Right atrium auricular region (tissue), 2 donors: ENCODE measurements around the gene OR2AJ1. TPM values are rescaled to one million over a fixed set of nuclear protein-coding genes. Genes with fewer than 3 reads are reported as not detected.

ENCODE experiments used
- DNase-seq: peaks from one replicate; pipeline ENCODE4 v3.0.0-alpha.2; 2019; ENCODE audit warnings: low spot score
- H3K27ac ChIP-seq, 2 donors: fragments of 200-600 bp; sonication (generic); 1 replicate in 1 of 2; 2 replicates in 1 of 2; pipeline ENCODE4 v1.5.1; 2016 to 2019
- H3K27me3 ChIP-seq, 2 donors: fragments of 200-600 bp; sonication (generic); one replicate each; pipeline versions ENCODE4 v1.5.1 to v1.6.0; 2017 to 2019
- H3K36me3 ChIP-seq: fragments of 200-600 bp; sonication (generic); one replicate; pipeline ENCODE4 v1.5.1; 2016
- H3K4me1 ChIP-seq, 2 donors: fragments of 200-600 bp; sonication (generic); one replicate each; pipeline versions ENCODE4 v1.5.1 to v1.6.0; 2017 to 2019
- H3K4me3 ChIP-seq, 2 donors: fragments of 200-600 bp; sonication (generic); 1 replicate in 1 of 2; 2 replicates in 1 of 2; pipeline ENCODE4 v1.5.1; 2017 to 2019; ENCODE audit warnings: mild to moderate bottlenecking in 1 of 2, moderate library complexity in 1 of 2
- H3K9me3 ChIP-seq, 2 donors: fragments of 200-600 bp; sonication (generic); one replicate each; pipeline ENCODE4 v1.5.1; 2019
- total RNA-seq, 2 donors: library from RNA; depleted of rRNA; stranded (reverse); fragments of >200 nt; gene quantifications; one replicate each; pipeline ENCODE4 v1.1.0, GENCODE V29; 2016
- TF ChIP-seq, protein P1 (sequence below), 2 donors: fragments of 200-600 bp; sonication (generic); IDR thresholded peaks; one replicate each; pipeline ENCODE4 v1.5.1; 2019; ENCODE audit warnings: antibody characterized with exemption in 2 of 2

The OR2AJ1 gene
- total RNA-seq, 2 donors from 2014 or later = not detected

DNA sequence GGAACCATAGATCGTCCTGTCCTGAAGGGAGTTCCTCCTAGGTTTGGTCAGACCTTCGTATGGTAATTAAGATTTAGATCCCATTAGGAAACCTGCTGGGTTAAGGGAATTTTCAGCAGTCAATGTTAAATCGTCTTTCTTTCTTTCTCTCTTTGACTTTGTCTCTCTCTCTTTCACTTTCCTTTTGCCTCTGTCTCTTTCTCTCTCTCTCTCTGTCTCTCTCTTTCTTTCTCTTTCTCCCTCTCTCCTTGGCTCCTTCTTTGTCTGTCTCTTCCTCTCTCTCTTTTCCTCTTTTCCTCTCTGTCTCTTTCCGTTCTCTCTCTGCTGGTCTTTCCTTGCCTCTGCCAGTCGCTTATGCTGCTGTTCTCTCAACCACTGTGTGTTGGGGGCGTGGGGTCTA is 20.6 kb upstream of the OR2AJ1 start:
- no peak for DNase-seq
- Histone ChIP-seq H3K36me3 (no peaks in the 10 kb centered on the region), H3K27ac (no peak overlapping the region), H3K27me3 (no peaks in the 10 kb centered on the region), H3K9me3 (no peaks in the 10 kb centered on the region), H3K4me3 (no peak overlapping the region), H3K4me1 (no peaks in the 10 kb centered on the region)
- TF ChIP-seq, protein P1, sequence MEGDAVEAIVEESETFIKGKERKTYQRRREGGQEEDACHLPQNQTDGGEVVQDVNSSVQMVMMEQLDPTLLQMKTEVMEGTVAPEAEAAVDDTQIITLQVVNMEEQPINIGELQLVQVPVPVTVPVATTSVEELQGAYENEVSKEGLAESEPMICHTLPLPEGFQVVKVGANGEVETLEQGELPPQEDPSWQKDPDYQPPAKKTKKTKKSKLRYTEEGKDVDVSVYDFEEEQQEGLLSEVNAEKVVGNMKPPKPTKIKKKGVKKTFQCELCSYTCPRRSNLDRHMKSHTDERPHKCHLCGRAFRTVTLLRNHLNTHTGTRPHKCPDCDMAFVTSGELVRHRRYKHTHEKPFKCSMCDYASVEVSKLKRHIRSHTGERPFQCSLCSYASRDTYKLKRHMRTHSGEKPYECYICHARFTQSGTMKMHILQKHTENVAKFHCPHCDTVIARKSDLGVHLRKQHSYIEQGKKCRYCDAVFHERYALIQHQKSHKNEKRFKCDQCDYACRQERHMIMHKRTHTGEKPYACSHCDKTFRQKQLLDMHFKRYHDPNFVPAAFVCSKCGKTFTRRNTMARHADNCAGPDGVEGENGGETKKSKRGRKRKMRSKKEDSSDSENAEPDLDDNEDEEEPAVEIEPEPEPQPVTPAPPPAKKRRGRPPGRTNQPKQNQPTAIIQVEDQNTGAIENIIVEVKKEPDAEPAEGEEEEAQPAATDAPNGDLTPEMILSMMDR (IDR thresholded peaks at IDR 0.05) = no peak

DNA sequence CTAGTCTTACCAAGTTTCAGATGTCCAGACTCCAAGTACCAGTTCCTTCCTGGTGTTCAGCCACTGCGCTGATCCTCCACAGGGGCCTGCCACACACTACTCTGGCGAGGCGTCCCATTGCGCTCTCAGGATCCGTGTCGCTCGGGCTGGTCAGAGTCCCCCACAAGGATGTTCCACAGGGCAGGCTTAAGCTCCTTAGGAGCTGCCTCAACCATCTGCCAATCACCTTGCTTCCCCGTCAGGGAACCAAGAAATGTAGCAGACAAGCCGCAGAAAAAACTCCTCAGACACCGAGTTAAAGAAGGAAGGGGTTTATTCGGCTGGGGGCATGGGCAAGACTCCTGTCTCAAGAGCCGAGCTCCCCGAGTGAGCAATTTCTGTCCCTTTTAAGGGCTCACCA is 19.5 kb upstream of the OR2AJ1 start:
- no peaks in the 10 kb centered on the region for H3K27me3 ChIP-seq
- TF ChIP-seq, protein P1 (IDR thresholded peaks at IDR 0.05) = no peak
- no peaks in the 10 kb centered on the region for H3K9me3 ChIP-seq
- H3K27ac ChIP-seq = no peak overlapping the region
- no peak for DNase-seq
- no peaks in the 10 kb centered on the region for H3K36me3 ChIP-seq
- H3K4me3 ChIP-seq = no peak overlapping the region
- no peaks in the 10 kb centered on the region for H3K4me1 ChIP-seq

DNA sequence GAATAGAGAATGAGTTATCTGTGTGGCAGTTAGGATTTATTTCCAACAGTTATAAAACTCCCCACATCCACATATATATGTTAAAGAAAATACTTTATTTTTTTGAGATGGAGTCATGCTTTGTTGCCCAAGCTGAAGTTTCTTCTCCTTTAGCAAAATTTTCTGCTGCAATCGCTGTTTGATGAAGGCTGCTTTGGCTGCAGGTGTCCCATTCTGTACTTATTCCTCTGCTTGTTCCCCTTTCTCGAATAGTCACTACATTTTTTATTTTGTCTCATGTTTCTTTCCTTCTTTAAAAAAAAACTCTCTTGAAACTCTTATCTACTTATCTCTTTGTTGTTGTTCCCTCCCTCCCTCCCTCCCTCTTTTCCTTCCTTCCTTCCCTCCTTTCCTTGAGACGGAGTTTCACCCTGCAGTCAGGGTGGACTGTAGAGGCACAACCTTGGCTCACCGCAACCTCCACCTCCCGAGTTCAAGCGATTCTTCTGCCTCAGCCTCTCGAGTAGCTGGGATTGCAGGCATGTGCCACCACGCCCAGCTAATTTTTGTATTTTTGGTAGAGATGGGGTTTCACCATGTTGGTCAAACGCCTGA is 18.7 kb upstream of the OR2AJ1 start:
- Histone ChIP-seq H3K36me3 (no peaks in the 10 kb centered on the region), H3K27ac (no peak overlapping the region), H3K4me1 (no peaks in the 10 kb centered on the region), H3K9me3 (no peaks in the 10 kb centered on the region), H3K27me3 (no peaks in the 10 kb centered on the region), H3K4me3 (peak overlapping the region in 1 of 2 donors; percentile 14)
- TF ChIP-seq, protein P1 (IDR thresholded peaks at IDR 0.05) = no peak
- DNase-seq = no peak

DNA sequence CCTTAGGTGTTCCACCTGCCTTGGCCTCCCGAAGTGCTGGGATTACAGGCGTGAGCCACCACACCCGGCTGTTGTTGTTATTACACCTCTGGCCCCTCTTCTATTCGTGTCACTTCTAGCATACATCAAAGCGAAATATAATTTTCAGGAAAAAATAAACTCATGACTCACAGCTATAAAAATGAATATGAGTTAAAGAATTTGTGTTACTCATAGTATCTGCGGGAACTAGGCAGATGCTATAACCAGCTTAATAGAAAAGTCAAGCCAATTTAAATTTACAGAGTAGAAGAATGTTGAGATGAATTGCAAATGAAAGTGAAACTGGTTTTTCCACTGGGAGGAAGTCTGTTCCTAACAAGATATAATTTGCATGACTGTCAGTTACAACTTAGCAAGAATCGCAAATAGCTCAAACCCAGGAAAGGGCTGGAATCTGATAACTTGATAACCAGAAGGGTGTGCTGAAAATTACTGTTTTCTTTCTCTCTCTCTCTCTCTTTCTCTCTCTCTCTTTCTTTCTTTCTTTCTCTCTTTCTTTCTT is 18.1 kb upstream of the OR2AJ1 start:
- Histone ChIP-seq H3K9me3 (no peaks in the 10 kb centered on the region), H3K4me1 (no peaks in the 10 kb centered on the region), H3K36me3 (no peaks in the 10 kb centered on the region), H3K27ac (no peak overlapping the region), H3K27me3 (no peaks in the 10 kb centered on the region), H3K4me3 (peak overlapping the region in 1 of 2 donors; percentile 14)
- TF ChIP-seq, protein P1 (IDR thresholded peaks at IDR 0.05) = no peak
- DNase-seq = no peak

DNA sequence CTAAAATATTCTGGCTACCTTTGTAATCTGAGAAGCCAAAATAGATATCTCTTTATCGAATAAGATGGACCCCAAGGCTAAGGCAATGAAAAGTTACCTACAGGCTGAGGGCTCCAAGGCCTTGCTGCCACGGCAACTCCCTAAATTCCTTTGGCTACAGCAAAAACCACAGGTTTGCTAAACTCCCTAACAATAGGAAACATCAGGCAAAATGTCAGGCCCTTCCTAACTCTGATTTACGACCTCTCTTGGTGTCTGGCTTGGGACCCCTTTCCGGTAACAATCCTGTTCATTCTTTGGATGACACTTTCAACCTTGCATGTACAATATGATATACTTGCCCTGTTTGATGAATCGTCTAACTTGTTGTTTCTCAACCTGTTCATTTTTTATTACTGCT is 15.9 kb upstream of the OR2AJ1 start:
- Histone ChIP-seq H3K27me3 (no peaks in the 10 kb centered on the region), H3K36me3 (no peaks in the 10 kb centered on the region), H3K4me1 (no peaks in the 10 kb centered on the region), H3K9me3 (no peaks in the 10 kb centered on the region), H3K4me3 (no peak overlapping the region), H3K27ac (no peak overlapping the region)
- no peak for DNase-seq
- TF ChIP-seq, protein P1 (IDR thresholded peaks at IDR 0.05) = no peak

DNA sequence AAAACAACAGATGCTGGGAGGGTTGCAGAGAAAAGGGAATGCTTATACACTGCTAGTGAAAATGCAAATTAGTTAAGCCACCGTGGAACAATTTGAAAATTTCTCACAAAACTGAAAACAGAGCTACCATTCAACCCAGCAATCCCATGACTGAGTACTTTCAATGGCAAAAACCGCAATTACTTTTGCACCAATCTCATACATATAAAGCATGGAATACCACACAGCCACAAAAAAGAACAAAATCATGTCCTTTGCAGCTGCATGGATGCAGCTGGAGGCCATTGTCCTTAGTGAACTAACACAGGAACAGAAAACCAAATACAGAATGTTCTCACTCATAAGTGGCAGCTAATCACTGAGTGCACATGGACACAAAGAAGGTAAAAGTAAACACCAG is 10.9 kb upstream of the OR2AJ1 start:
- H3K27me3 ChIP-seq = no peaks in the 10 kb centered on the region
- TF ChIP-seq, protein P1 (IDR thresholded peaks at IDR 0.05) = no peak
- H3K4me1 ChIP-seq = no peaks in the 10 kb centered on the region
- H3K4me3 ChIP-seq = no peak overlapping the region
- no peaks in the 10 kb centered on the region for H3K36me3 ChIP-seq
- no peak for DNase-seq
- no peaks in the 10 kb centered on the region for H3K9me3 ChIP-seq
- no peak overlapping the region for H3K27ac ChIP-seq
